T-helper 2 cell treated with Interferon-gamma antibody and Interleukin-4, amounts not matched to agents 100 ng/mL and 5 ng/mL, for 36 hours (primary cell): Measurements from ENCODE around the gene GLUL. TPM values are rescaled to one million over a fixed set of nuclear protein-coding genes. Genes with fewer than 3 reads are reported as not detected.

Experiments used
- intact Hi-C: fragments of 100-400 bp; cut with micrococcal nuclease; formaldehyde crosslinking; loops from one replicate; pipeline ENCODE4 v1.15.1; 2023
- total RNA-seq: library from RNA; stranded (reverse); gene quantifications from 2 replicates; pipeline ENCODE4 v1.2.3, GENCODE V29; 2022

Gene GLUL
- 146 and 147 TPM in 2 replicates for total RNA-seq

DNA sequence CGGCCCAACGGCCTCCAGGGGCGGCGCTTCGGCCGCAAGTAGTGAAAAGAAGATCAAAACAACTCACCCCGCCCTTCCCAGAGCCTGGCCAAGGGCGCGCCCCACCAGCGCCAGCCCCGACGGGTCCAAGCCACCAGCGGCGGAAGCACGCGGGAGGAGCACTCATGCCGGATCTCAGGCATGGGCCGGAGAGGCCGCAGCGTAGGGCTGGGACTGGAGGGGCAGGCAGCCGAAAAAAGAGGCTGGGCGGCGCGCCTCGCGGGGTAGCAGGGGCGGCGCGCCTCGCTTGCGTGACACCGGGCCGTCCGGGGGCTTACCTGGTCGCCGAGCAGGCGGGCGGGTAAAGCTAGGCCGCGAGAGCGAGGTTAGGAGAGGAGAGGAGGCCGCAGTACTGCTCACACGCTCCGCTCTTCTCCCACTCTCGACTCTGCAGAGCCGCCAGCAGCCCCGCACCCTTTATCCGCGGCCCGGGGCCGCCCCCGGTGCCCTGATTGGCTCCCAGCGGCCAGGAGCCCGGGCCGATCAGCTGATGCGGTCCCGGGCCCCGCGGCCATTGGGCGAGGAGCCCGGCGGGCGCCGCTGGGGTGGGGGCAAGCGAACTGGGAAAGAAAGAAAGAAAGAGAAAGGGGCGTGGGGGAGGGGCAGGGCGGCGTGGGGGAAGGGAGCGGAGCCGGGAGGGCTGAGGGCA is at the start of gene GLUL:
GLUL (minus strand) TSS at position 429 of the 688 bp plus-strand sequence. CDS start 3,053 bp downstream, outside the sequence.
- intact Hi-C loops: loop anchor here (1.0 to 5.0 kb wide), 6 partner anchors 39 to 914 kb away; partner anchors contain the start of gene DHX9

DNA sequence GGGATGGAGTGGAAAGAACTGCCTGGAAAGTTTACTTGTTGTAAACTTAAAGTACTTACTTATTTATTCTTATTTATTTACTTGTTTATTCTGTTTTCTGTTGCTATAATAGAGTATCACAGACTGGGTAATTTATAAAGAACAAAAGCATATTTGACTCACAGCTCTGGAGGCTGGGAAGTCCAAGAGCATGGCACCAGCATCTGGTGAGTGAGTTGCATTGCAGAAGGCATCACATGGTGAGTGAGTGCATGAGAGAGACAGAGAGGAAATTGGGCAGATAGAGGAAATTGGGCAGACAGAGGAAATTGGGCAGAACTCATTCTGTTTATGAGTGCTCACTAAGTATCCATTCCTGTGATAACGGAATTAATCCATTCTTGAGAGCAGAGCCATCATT is 46.7 kb upstream of the GLUL start:
- intact Hi-C loops: no loop called here

GRCh38 chr1:182433580-182433979 is 42.0 kb upstream of the GLUL start:
- intact Hi-C loops: loop anchor here (5.0 kb wide), 2 partner anchors 354 to 404 kb away; partner anchors contain the start of genes DHX9 and NPL

GRCh38 chr1:182431278-182431677 is 39.7 kb upstream of the GLUL start:
- intact Hi-C loops: loop anchor here (2.0 to 5.0 kb wide), 3 partner anchors 40 to 406 kb away; partner anchors contain the start of genes DHX9, GLUL and NPL

GRCh38 chr1:182430263-182431068 is 38.9 kb upstream of the GLUL start:
- intact Hi-C loops: loop anchor here (1.0 to 5.0 kb wide), 4 partner anchors 40 to 407 kb away; partner anchors contain the start of genes DHX9, GLUL and NPL

DNA sequence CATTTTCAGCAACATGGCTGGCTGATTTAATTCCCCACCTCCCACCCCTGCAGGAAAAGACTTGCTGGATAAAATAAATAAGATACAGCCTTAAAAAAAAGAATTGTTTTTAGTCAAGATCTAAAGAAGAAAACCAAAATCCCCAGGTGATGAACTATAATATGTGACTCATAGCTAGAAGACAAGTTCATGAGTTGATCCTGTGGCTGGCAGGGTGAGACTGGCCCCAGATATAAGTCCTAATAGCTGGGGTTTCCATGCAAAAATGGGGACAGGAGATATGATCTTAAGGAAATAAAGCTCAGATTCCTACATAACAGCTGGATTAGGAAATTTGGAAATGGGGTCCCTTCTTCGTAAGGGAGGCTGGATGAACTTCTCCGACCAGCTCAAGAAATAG is 36.5 kb upstream of the GLUL start:
- intact Hi-C loops: no loop called here

GRCh38 chr1:182426442-182427430 is 35.1 kb upstream of the GLUL start:
- intact Hi-C loops: no loop called here

GRCh38 chr1:182415789-182416188 is 24.2 kb upstream of the GLUL start:
- intact Hi-C loops: no loop called here

GRCh38 chr1:182413969-182414368 is 22.4 kb upstream of the GLUL start:
- intact Hi-C loops: no loop called here

- intact Hi-C loops: no loop called here
These were observed 21.9 kb upstream of the GLUL start for GRCh38 chr1:182413486-182413885.

DNA sequence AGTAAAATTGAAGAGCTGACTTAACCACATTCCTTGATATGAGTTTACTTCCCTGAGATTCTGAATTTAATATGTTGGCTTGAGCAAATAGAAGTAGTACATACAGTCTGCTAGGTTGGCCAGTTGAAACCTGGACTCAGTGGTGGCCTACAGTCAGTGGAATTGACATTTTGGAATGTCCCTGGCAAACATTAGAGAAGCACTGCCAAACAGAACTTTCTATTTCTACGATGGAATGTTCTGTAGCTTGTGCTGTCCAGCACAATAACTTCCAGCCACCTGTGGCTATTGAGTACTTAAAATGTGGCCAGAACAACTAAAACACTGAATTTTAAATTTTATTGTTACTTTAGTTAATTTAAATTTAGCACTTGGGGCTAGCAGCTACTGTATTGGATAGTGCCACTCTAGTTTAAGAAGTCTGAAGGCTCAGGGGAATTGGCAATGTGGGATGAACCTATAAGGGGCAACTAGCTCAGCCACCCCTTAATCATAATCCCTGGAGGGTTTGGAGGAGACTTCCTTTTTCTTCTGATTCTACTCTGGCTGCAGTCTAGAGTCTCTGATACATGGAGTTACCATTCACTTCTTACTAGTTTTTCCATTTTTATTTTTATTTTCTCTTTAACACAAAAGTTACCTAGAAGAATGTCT is 19.2 kb upstream of the GLUL start:
- intact Hi-C loops: no loop called here

DNA sequence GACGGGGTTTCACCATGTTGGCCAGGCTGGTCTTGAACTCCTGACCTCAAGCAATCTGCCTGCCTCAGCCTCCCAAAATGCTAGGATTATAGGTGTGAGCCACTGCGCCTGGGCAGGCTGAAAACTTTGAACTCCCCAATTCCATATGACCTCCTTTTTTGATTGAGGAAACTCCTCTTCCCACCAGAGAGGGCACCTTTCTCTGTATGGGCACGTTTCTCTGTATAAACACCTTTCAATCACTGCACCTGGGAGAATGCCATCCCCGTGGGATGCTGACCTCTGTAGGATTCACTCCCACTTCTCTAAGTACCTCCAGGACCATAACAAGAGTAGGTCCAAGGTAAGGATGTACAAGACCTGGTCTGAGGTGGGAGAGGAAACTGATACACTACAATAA is 18.5 kb upstream of the GLUL start:
- intact Hi-C loops: no loop called here

- intact Hi-C loops: no loop called here
These were observed 17.0 kb upstream of the GLUL start for GRCh38 chr1:182408435-182409075.

DNA sequence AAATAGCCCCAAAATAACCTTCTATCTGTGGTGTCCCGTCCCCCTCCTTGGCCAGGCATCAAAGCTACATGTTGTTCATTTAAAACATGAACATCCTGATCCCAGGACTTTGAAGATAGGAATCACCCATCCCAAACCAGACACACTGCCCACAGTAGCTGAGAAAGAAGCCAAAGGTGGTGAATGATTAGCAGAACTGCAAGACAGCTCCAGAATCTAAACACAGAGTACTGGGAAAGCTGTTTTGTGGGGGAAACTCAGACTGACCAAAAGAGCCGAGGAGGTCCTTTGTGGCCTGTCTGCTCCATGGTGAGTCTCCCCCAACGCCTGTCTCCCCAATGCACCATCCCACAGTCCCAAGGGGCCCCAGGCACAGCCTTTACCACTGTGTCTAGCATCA is 16.1 kb upstream of the GLUL start:
- intact Hi-C loops: no loop called here

GRCh38 chr1:182406012-182406411 is 14.4 kb upstream of the GLUL start:
- intact Hi-C loops: no loop called here

- intact Hi-C loops: no loop called here
These were observed 14.0 kb upstream of the GLUL start for GRCh38 chr1:182405578-182405977.

GRCh38 chr1:182404781-182405180 is 13.2 kb upstream of the GLUL start:
- intact Hi-C loops: no loop called here

DNA sequence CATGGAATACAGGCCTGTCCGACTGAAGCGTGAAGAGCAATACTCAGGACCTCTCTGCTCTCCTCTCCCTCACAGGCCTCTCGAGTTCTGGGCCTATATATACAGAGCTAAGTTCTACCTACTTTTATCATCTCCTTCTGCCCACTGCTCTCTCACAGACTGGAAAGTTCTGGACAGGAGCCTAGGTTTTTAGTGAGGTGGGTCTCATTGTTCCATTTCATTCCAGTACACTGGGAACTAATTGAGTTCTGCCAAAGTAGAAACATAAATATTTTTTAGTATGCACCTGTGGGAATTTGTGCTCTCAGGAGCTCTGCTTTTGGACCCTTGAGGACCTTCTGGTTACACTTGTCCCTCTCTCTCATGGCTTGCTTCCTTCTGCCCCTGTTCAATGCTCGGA is 9.0 kb upstream of the GLUL start, which contains the start of gene TEDDM1:
TEDDM1 (minus strand) TSS at position 101 of the 400 bp plus-strand sequence. CDS start 182 bp downstream, outside the sequence.
- intact Hi-C loops: no loop called here

- intact Hi-C loops: loop anchor here (2.0 kb wide), 1 partner anchor 139 kb away; no protein-coding TSS in a partner anchor
These were observed 6.2 kb upstream of the GLUL start for GRCh38 chr1:182397653-182398393.
